Measurements from ENCODE around the gene ABLIM3.

The ABLIM3 gene

DNA sequence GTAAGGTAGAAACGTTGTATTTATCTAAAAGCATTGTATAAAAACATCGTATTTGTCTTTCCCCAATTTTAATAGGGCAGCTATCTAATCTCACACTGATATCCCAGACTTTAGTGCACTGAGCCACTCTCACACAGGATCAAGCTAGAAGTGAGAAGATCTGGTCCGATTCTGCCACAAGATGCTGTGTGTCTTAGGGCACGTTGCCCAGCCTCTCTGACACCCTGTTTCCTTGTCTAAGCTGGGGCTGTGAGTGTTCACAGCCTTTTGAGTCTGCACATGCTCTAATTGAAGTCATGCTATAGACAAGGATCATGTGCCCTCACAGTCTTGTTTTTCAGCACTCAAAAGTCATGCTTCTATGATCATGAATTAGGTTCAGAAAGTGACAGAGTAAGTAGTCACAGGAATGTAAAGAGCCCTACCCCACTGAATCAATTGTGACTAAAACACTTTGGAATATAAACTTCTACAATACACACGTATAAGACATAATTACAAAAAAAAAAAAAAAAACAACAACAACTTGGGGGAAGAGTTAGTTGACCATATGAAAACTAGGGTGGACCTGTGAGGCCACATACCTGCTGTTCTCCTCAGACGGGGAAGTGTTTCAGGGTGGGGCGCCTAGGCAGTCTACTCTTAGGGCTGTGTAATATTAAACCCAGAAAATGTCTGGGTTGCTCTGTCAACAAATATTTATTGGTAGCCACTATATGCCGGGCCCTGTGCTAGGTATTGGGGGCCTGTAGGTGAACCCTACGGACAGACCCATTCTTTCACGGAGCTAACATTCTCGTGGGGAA is 893 bp upstream of the ABLIM3 start:
- ChIA-PET POLR2A (no interaction called here), CTCF (interaction anchor here (0.6 to 1.6 kb wide), 3 partner anchors 91 to 163 kb away, joined by 3 to 6 read pairs (median 3); no protein-coding TSS in a partner anchor)
- TF ChIP-seq CTBP1 (IDR thresholded peaks at IDR 0.05; ENCODE audit: borderline replicate concordance) (no peak), HDGF (IDR thresholded peaks at IDR 0.05; ENCODE audit: borderline replicate concordance) (no peak), ZNF384 (IDR thresholded peaks at IDR 0.05) (no peak), FOXM1 (IDR thresholded peaks at IDR 0.05; ENCODE audit: borderline replicate concordance) (no peak), FOXA1 (IDR thresholded peaks at IDR 0.05) (no peak), TARDBP (IDR thresholded peaks at IDR 0.05) (no peak), SP1 (IDR thresholded peaks at IDR 0.05) (no peak)
- DNase-seq (ENCODE audit: extremely low spot score), result no peak

GRCh38 chr5:149141957-149142851 is 911 bp downstream of the ABLIM3 start:
- no peak for DNase-seq (ENCODE audit: extremely low spot score)
- POLR2A ChIA-PET, result no interaction called here
- no peak for TF ChIP-seq ARNT (IDR thresholded peaks at IDR 0.05)
- TF ChIP-seq BHLHE40 (IDR thresholded peaks at IDR 0.05; ENCODE audit: borderline replicate concordance), result no peak
- TF ChIP-seq LEF1 (IDR thresholded peaks at IDR 0.05; ENCODE audit: borderline replicate concordance), result no peak
- TF ChIP-seq CTBP1 (IDR thresholded peaks at IDR 0.05; ENCODE audit: borderline replicate concordance), result no peak
- TF ChIP-seq L3MBTL2 (conservative IDR thresholded peaks at IDR 0.05), result no peak
- no peak for TF ChIP-seq HDGF (IDR thresholded peaks at IDR 0.05; ENCODE audit: borderline replicate concordance)
- no peak for TF ChIP-seq FOXA1 (IDR thresholded peaks at IDR 0.05)
- no peak for TF ChIP-seq SUZ12 (IDR thresholded peaks at IDR 0.05)
- no peak for TF ChIP-seq SP1 (IDR thresholded peaks at IDR 0.05)
- no peak for TF ChIP-seq NFRKB (IDR thresholded peaks at IDR 0.05)
- TF ChIP-seq TARDBP (IDR thresholded peaks at IDR 0.05), result no peak
- no peak for TF ChIP-seq PKNOX1 (IDR thresholded peaks at IDR 0.05)
- no peak for TF ChIP-seq ELF4 (IDR thresholded peaks at IDR 0.05)
- no peak for TF ChIP-seq FOXM1 (IDR thresholded peaks at IDR 0.05; ENCODE audit: borderline replicate concordance)
- TF ChIP-seq ZNF384 (IDR thresholded peaks at IDR 0.05), result no peak
- TF ChIP-seq FOXK2 (IDR thresholded peaks at IDR 0.05), result no peak

DNA sequence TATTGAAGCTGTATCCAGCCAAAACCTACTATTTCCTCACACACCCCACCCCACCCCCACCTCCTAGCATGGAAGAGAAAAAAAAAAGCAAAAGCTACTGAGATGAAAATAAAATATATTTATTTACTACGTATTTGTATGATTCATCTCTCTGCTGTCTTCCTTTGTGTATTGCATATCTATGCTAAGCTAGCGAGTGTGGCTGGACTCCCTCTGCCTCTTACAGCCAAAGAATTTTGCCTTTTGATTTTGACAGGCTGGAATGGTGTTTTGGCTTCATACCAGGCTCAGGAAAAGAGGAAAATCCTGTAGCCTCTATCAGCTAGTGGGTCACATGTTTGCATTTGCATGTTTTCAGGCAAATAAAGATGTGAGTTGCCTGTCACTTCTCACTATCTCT is 2.2 kb downstream of the ABLIM3 start:
- DNase-seq (ENCODE audit: extremely low spot score), result no peak
- ChIA-PET CTCF (no interaction called here), POLR2A (no interaction called here)
- TF ChIP-seq FOXM1 (IDR thresholded peaks at IDR 0.05; ENCODE audit: borderline replicate concordance) (no peak), ZNF384 (IDR thresholded peaks at IDR 0.05) (no peak), ARNT (IDR thresholded peaks at IDR 0.05) (no peak), SP1 (IDR thresholded peaks at IDR 0.05) (no peak), FOXA1 (IDR thresholded peaks at IDR 0.05) (no peak)

More at GRCh38 chr5:149141957-149142851, 911 bp downstream of the ABLIM3 start:
- CTCF ChIA-PET, result interaction anchor here (0.6 to 1.9 kb wide), 9 partner anchors 9 to 127 kb away, joined by 3 to 9 read pairs (median 3); no protein-coding TSS in a partner anchor

- TF ChIP-seq CTBP1 (IDR thresholded peaks at IDR 0.05; ENCODE audit: borderline replicate concordance) (no peak), FOXK2 (IDR thresholded peaks at IDR 0.05) (no peak), ARNT (IDR thresholded peaks at IDR 0.05) (no peak), HDGF (IDR thresholded peaks at IDR 0.05; ENCODE audit: borderline replicate concordance) (no peak), TARDBP (IDR thresholded peaks at IDR 0.05) (no peak), SP1 (IDR thresholded peaks at IDR 0.05) (no peak), ELF4 (IDR thresholded peaks at IDR 0.05) (no peak), ZNF384 (IDR thresholded peaks at IDR 0.05) (no peak), L3MBTL2 (conservative IDR thresholded peaks at IDR 0.05) (no peak), LEF1 (IDR thresholded peaks at IDR 0.05; ENCODE audit: borderline replicate concordance) (no peak), FOXA1 (IDR thresholded peaks at IDR 0.05) (no peak), PKNOX1 (IDR thresholded peaks at IDR 0.05) (no peak), NFRKB (IDR thresholded peaks at IDR 0.05) (no peak), FOXM1 (IDR thresholded peaks at IDR 0.05; ENCODE audit: borderline replicate concordance) (no peak)
- POLR2A ChIA-PET, result no interaction called here
- CTCF ChIA-PET, result no interaction called here
- DNase-seq (ENCODE audit: extremely low spot score), result no peak
Observed at GRCh38 chr5:149144637-149145036, 3.3 kb downstream of the ABLIM3 start.

DNA sequence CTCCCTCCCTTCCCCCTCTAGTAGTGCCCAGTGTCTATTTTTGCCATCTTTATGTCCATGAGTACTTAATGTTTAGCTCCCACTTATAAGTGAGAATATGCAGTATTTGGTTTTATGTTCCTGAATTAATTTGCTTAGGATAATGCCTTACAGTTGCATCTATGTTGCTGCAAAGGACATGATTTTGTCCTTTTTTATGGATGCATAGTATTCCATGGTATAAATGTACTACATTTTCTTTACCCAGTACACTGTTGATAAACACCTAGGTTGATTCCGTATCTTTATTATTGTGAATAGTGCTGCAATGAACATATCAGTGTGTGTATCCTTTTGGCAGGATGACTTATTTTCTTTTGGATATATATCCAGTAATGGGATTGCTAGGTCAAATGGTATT is 3.8 kb downstream of the ABLIM3 start:
- ChIA-PET CTCF (no interaction called here), POLR2A (no interaction called here)
- no peak for TF ChIP-seq CTBP1 (IDR thresholded peaks at IDR 0.05; ENCODE audit: borderline replicate concordance)
- no peak for TF ChIP-seq L3MBTL2 (conservative IDR thresholded peaks at IDR 0.05)
- TF ChIP-seq HDGF (IDR thresholded peaks at IDR 0.05; ENCODE audit: borderline replicate concordance), result no peak
- TF ChIP-seq SUZ12 (IDR thresholded peaks at IDR 0.05), result no peak
- TF ChIP-seq SP1 (IDR thresholded peaks at IDR 0.05), result no peak
- no peak for TF ChIP-seq LEF1 (IDR thresholded peaks at IDR 0.05; ENCODE audit: borderline replicate concordance)
- no peak for TF ChIP-seq ELF4 (IDR thresholded peaks at IDR 0.05)
- no peak for TF ChIP-seq PKNOX1 (IDR thresholded peaks at IDR 0.05)
- no peak for DNase-seq (ENCODE audit: extremely low spot score)
